OCI-LY7 (cell line): Measurements from ENCODE around the gene FOXL1. TPM values are rescaled to one million over a fixed set of nuclear protein-coding genes. Genes with fewer than 3 reads are reported as not detected.

Source experiments
- BruUV-seq: library from RNA; stranded (reverse); fragments of 400-500 nt; replicated peaks from 2 replicates; lab custom pipeline; 2021; lab: Mats Ljungman, UMichigan
- CTCF ChIA-PET: fragments of 300-600 bp; sonication (Branson Sonifier 250); formaldehyde crosslinking; loops from one replicate; lab custom pipeline; 2022; ENCODE audit warnings: antibody characterized with exemption; ENCODE audit not compliant: unreplicated experiment; lab: Charles Lee
- POLR2A ChIA-PET: fragments of 300-600 bp; sonication (Branson Sonifier 250); formaldehyde crosslinking; loops from one replicate; lab custom pipeline; 2022; ENCODE audit warnings: antibody characterized with exemption; lab: Charles Lee
- DNase-seq: peaks from one replicate; pipeline ENCODE4 v3.0.0-alpha.2; 2015; ENCODE audit warnings: low spot score
- H2AFZ ChIP-seq: fragments of 200-600 bp; sonication (generic), shearing (Covaris generic); 2 replicates; pipeline ENCODE4 v1.6.1; 2014; ENCODE audit warnings: mild to moderate bottlenecking, antibody characterized with exemption, low read length, moderate library complexity
- H3K27ac ChIP-seq: fragments of 200-600 bp; sonication (generic); 2 replicates; pipeline ENCODE4 v1.5.1; 2014; ENCODE audit warnings: mixed run types, low read depth, mild to moderate bottlenecking, moderate library complexity, low read length, inconsistent platforms; ENCODE audit not compliant: poor library complexity, severe bottlenecking
- H3K36me3 ChIP-seq: fragments of 200-600 bp; sonication (generic); 2 replicates; pipeline ENCODE4 v1.6.1; 2014; ENCODE audit warnings: mild to moderate bottlenecking, antibody characterized with exemption, low read length, moderate library complexity, mixed read lengths; ENCODE audit not compliant: insufficient read depth
- H3K4me1 ChIP-seq: fragments of 200-600 bp; sonication (generic); 2 replicates; pipeline ENCODE4 v1.5.1; 2014; ENCODE audit warnings: mild to moderate bottlenecking, low read length; ENCODE audit not compliant: insufficient read depth, poor library complexity, severe bottlenecking
- H3K4me2 ChIP-seq: fragments of 200-600 bp; sonication (generic); 2 replicates; pipeline ENCODE4 v1.6.1; 2014; ENCODE audit warnings: mild to moderate bottlenecking, low read length
- H3K4me3 ChIP-seq: fragments of 200-600 bp; sonication (generic); 2 replicates; pipeline ENCODE4 v1.5.1; 2014; ENCODE audit warnings: mild to moderate bottlenecking, low read depth, low read length; ENCODE audit not compliant: poor library complexity, severe bottlenecking
- H3K79me2 ChIP-seq: fragments of 200-600 bp; sonication (generic); 2 replicates; pipeline ENCODE4 v1.6.1; 2016; ENCODE audit warnings: low read depth, mild to moderate bottlenecking, low read length, moderate library complexity, mixed read lengths; ENCODE audit not compliant: insufficient read depth
- H3K9me2 ChIP-seq: fragments of 200-600 bp; sonication (generic); 2 replicates; pipeline ENCODE4 v1.6.1; 2016; ENCODE audit warnings: mild to moderate bottlenecking, low read length, mixed read lengths; ENCODE audit not compliant: insufficient read depth
- H3K9me3 ChIP-seq: fragments of 200-600 bp; sonication (generic); 2 replicates; pipeline ENCODE4 v1.6.1; 2014; ENCODE audit warnings: mild to moderate bottlenecking, mixed run types, low read length, mixed read lengths
- H4K20me1 ChIP-seq: fragments of 200-600 bp; sonication (generic); 2 replicates; pipeline ENCODE4 v1.6.1; 2014; ENCODE audit warnings: mild to moderate bottlenecking, antibody characterized with exemption, low read length, moderate library complexity, mixed read lengths; ENCODE audit not compliant: insufficient read depth
- CTCF ChIP-seq: fragments of 200-600 bp; sonication (generic); conservative IDR thresholded peaks from 2 replicates; pipeline ENCODE4 v1.5.1; 2014; ENCODE audit warnings: mild to moderate bottlenecking, antibody characterized with exemption, low read length, moderate library complexity, mixed read lengths
- EZH2phosphoT487 ChIP-seq: fragments of 200-600 bp; sonication (generic); IDR thresholded peaks from 2 replicates; pipeline ENCODE4 v1.6.1; 2018; ENCODE audit warnings: low read depth, borderline replicate concordance, mild to moderate bottlenecking, mixed run types, antibody characterized with exemption, low read length, moderate library complexity, mixed read lengths
- intact Hi-C: fragments of 100-400 bp; cut with micrococcal nuclease; formaldehyde crosslinking; loops from one replicate; pipeline ENCODE4 v1.10.0; 2022; ENCODE audit not compliant: unreplicated experiment
- total RNA-seq, 2 experiments: library from RNA; depleted of rRNA in 1 of 2; stranded (reverse); fragments of >200 nt in 1 of 2; shearing (Covaris generic) in 1 of 2; gene quantifications; 2 replicates each; pipeline ENCODE4 v1.2.3, GENCODE V29; 2014 to 2022

The FOXL1 gene
- total RNA-seq, 2 experiments from 2014 or later: 1.7 to 1.8 TPM

DNA sequence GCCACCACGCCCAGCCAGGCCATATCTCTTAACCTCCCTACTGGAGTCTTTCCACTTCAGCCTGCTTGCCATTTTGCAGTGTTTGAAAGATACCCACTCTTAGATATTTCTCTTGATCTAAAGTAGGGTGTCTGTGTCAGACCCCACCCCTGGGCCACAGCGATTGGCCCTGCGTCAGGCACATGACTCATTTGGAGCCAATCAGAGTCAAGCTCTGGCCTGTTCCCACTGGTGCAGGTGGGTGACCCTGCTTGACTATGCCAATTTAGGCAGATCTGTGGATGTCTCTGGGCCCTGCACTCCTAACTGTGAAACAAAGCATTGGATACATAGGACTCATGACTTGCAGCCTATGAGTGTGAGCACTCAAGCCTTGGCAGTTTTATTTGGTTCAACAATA lies 27.6 kb downstream of the FOXL1 start:
- CTCF ChIA-PET: no interaction called here
- BruUV-seq: no TSS peak
- Histone ChIP-seq H4K20me1 (no peaks in the 10 kb centered on the region), H3K9me3 (no peaks in the 10 kb centered on the region), H3K79me2 (no peaks in the 10 kb centered on the region), H3K36me3 (no peaks in the 10 kb centered on the region), H3K9me2 (no peaks in the 10 kb centered on the region), H2AFZ (no peak overlapping the region), H3K4me2 (no peak overlapping the region), H3K27ac (no peak overlapping the region), H3K4me1 (no peaks in the 10 kb centered on the region), H3K4me3 (no peak overlapping the region)
- no peak for DNase-seq
- TF ChIP-seq CTCF: no peak
- TF ChIP-seq EZH2phosphoT487: no peak
- intact Hi-C loops: no loop called here
- POLR2A ChIA-PET: no interaction called here

DNA sequence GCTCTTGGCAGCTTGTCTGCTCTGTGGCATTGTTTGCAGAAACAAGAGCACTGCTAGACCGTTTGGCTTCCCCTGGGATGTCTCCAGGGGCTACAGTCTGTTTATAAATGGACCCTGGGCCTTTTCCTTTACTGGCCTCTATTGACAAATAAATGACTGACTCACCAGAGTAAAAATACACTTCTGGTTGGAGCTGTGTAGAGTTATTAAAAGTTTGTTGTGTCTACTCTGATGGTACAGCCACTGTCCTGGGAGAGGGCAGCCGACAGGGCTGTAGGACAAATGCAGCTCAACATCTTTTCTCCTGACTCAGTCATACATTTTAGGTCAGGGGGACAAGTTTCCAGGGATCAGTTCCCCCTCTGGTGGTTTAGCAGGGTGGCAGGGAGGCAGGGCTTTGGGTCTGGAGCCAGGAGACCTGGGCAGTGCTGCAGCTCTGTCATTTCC lies 30.0 kb downstream of the FOXL1 start:
- Histone ChIP-seq H3K9me2 (no peaks in the 10 kb centered on the region), H3K27ac (no peak overlapping the region), H3K4me3 (no peak overlapping the region), H3K9me3 (no peaks in the 10 kb centered on the region), H3K79me2 (no peaks in the 10 kb centered on the region), H3K4me2 (no peak overlapping the region), H3K4me1 (no peaks in the 10 kb centered on the region), H4K20me1 (peaks cover 4% of the 10 kb centered on the region; the same call in 1 of the 2 replicates), H2AFZ (no peak overlapping the region), H3K36me3 (no peaks in the 10 kb centered on the region)
- BruUV-seq: no TSS peak
- CTCF ChIA-PET: no interaction called here
- POLR2A ChIA-PET: no interaction called here
- intact Hi-C loops: no loop called here
- DNase-seq: no peak
- no peak for TF ChIP-seq EZH2phosphoT487
- TF ChIP-seq CTCF: no peak

- intact Hi-C loops: no loop called here
- BruUV-seq: no TSS peak
- Histone ChIP-seq H3K79me2 (no peaks in the 10 kb centered on the region), H4K20me1 (peaks cover 4% of the 10 kb centered on the region; the same call in 1 of the 2 replicates), H3K4me1 (peaks cover 4% of the 10 kb centered on the region), H3K27ac (no peak overlapping the region), H2AFZ (no peak overlapping the region), H3K9me3 (no peaks in the 10 kb centered on the region), H3K4me3 (no peak overlapping the region), H3K4me2 (no peak overlapping the region), H3K9me2 (no peaks in the 10 kb centered on the region), H3K36me3 (no peaks in the 10 kb centered on the region)
- ChIA-PET POLR2A (no interaction called here), CTCF (no interaction called here)
- DNase-seq: no peak
- TF ChIP-seq EZH2phosphoT487 (no peak), CTCF (no peak)
Observed at GRCh38 chr16:86609115-86609514, 30.8 kb downstream of the FOXL1 start.
